GM21825 (cell line): ENCODE measurements around the gene TRIM68.

Experiments used
- ATAC-seq: cut with Tn5 transposase; IDR thresholded peaks from one replicate; pipeline ENCODE4 v1.9.1; 2021; ENCODE audit warnings: mild to moderate bottlenecking, moderate library complexity; ENCODE audit not compliant: unreplicated experiment

Gene TRIM68

DNA sequence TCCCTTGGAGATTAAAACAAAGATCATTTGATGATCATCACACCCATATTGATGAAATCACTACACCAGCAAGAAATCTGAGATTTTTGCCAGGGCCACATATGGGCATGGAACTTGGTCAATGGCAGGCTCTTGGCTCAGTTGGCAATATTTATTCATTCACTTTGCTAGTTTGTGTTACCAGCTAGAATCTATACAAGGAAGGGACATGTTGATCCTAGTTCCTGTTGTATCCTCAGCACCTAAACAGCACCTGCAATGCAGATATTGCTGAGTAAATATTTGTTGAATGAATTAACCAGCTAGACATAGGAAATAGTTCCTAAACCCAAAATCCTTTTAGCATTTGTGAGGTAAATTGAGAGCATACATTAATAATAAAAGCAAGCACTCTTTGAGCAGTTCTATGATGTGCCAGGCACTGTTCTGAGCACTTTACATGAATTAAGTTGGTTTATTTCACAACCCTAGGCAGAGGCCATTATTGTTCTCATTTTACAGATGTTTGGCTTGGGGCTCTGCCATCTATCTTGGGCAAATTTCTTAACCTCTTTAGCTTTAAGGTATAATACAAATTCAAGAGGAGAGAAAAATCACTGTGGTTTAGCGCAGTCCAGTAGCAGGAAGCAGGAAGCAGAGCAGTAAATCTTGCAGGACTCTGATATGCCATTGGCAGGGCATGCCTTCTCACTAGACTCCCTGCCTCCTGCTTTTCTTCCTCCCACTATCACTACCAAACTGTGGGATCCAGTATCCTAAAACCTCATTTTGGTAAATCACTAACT lies 1.6 kb downstream of the TRIM68 start:
- no peak for ATAC-seq

DNA sequence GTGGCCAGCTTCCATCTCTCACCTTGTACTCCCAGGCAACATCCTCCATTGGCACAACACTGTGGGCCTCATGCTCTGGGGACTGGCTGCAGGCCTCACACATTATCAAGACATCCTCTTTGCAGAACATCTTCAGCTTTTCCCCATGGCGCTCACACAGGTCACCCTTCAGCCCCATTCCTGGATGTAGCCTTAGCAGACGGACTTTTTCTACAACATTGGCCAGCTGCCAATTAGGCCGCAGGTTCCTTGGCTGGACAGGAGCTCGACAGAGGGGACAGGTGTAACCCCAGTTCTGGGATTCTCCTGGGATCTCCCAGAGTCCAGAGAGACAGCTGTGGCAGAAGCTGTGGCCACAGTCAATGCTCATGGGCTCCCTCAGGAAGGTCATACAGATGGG lies 3.0 kb downstream of the TRIM68 start:
- ATAC-seq = no peak

DNA sequence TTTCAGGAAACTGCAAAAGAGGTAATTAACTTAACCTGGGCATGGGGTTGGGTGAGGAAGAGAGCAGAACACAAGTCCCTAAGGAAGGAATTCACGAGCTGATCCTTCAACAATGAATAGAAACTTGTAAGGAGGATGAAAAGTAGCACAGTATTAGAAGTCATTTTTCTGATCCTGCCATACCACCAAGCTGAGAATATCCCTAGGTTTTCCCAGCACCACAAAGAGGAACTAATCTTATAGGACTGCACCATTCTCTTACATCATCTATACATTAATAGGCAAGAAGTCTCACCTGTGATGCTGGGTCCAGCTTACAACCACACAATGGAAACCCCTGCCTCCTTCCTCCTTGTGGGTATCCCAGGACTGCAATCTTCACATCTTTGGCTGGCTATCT lies 14.3 kb downstream of the TRIM68 start, which contains the start of gene OR52I1:
TSS of gene OR52I1 (plus strand) at position 301 of the 400 bp plus-strand sequence. CDS start at position 301, 0 bp downstream.
- no peak for ATAC-seq

DNA sequence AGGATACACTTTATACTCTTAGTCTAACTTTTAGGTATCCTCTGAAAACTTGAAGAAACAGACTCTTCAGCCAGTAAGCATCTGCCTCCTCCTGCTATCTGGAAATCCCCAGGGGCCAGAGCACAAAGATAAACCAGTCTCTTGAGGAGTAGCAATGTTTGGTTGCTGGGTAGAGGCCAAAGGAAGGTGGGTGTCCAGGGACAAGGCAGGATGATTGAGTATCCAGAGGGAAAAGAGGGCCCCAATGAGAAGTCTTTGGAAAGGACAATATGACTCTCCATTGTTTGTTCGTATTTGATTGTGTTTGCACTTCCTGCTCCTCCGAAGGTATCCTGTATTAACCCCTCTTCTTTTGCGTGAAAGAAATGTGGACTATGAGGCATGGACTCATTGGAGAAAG lies 19.0 kb downstream of the TRIM68 start:
- no peak for ATAC-seq

DNA sequence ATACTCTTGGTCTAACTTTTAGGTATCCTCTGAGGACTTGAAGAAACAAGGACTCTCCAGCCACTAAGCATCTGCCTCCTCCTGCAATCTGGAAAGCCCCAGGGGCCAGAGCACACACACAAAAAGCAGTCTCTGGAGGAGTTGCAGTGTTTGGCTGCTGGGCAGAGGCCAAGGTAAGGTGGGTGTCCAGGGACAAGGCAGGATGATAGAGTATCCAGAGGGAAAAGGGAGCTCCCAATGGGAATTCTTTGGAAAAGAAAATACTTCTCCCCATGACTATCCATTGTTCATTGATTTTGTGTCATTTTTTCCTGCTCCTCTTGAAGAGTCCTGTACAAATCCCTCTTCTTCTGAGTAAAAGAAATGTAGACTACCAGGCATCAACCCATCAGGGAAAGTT lies 26.6 kb downstream of the TRIM68 start, which contains the start of gene OR52I2:
TSS of gene OR52I2 (plus strand) at position 301 of the 400 bp plus-strand sequence.
- no peak for ATAC-seq

DNA sequence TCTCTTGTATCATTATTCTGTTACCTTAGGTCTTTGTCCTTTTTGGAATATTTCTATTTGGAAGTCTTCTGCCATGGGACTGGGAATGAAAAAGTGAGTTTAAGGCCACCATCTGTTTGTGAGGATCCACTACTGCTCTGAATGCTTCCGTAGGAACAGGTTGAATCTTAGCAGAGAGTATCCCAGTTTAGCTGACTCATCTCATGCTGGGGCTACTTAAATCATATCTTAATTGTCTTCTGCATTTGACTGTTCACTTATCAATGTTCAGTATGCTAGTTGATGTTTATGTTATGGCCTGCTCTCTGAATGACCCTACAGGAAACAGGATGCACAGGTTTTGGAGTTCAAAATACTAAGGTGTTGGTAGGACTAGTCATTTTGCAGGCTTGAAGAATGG lies 27.9 kb downstream of the TRIM68 start:
- ATAC-seq = no peak

DNA sequence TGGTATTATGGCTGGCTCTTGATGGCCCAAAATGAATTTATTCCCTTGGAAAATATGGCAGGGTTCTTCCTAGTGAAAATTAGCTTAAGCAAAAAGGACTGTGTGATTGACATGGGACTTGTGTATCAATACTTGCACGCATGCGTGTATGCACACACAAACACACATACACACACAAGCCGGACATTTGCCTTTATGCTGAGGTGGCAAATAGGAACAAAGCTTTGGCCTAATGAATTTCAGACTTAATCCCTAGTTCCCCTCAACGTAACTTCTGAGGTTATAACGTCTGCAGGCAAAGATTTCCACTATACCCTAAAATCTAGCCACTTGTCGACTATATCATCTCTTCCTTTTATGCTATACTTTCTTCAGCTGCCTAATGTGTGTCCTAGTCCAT lies 29.4 kb downstream of the TRIM68 start:
- no peak for ATAC-seq

DNA sequence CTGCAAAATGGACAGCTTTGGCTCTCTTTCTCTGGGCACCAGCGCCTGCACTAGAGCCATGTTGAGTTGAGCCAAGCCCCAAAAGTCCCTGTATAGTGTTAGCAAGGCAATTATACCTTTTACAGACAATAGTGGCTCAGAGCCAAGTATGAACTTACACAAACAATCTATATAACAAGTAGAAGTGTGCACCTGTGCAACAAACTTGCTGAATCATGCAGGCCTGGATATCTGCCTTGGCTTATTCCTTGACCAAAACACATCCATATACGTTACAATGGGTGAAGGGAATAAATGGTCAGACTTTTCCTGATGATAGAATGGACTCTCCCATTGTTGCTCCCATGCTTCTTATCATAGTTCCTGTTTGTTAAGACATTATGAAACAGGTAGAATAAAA lies 30.3 kb downstream of the TRIM68 start:
- no peak for ATAC-seq

DNA sequence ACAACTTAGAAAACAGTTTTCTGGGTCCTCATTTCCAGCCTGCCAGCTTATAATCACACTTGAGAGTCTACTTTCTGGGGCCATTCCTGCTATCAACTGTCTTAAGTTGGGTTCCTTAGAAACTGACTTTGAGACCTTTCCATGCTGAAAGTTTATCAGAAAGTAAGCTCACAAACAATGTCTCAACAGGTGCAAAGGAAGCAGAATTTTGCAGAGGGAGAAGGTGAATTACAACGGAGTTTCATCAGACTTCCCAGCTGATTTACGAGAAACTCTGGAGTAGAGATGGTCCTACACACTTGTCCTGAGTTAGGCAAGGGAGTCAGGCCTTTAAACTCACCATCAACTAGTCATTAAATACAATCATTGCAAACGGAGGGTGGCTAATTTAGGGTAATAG lies 31.2 kb downstream of the TRIM68 start:
- ATAC-seq = no peak

DNA sequence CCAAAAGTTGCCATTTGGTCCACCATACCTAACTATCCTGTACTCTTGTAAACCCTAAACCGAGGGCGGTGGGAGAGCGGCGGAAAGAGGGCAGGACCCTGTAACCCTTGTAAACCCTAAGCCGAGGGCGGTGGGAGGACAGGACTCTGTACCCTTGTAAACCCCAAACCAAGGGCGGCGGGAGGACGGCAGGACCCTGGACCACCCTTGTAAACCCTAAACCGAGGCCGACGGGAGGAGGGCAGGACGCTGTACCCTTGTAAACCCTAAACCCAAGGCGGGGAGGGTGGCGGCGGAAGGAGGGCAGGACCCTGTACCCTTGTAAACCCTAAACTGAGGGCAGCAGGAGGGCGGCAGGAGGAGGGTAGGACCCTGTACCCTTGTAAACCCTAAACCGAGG lies 39.0 kb downstream of the TRIM68 start:
- ATAC-seq = no peak

DNA sequence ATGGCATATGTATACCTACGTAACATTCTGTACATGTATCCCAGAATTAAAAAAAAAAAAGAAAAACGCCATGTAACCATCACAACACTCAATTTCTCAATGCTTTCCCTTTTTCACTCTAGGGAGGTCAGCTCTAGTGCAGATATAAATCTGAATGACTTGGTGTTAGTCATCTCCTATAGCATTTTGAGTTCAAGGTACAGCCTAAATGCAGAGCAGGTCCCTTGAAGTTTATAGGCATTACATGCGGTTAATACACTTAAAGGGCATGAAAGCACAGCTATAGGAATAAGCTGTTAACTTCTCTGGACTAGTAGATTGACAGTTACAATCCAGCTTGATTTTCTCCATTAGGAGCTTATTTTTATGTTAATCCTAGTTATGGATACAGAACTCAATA lies 42.7 kb downstream of the TRIM68 start:
- ATAC-seq = no peak

DNA sequence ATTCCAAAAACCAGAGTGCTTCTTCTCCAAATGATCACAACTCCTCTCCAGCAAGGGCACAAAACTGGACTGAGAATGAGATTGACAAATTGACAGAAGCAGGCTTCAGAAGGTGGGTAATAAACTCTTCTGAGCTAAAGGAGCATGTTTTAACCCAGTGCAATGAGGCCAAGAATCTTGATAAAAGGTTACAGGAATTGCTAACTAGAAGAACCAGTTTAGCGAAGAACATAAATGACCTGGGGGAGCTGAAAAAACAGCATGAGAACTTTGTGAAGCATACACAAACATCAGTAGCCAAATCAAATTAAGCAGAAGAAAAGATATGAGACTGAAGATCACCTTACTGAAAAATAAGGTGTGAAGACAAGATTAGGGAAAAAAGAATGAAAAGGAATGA lies 47.6 kb downstream of the TRIM68 start:
- no peak for ATAC-seq

DNA sequence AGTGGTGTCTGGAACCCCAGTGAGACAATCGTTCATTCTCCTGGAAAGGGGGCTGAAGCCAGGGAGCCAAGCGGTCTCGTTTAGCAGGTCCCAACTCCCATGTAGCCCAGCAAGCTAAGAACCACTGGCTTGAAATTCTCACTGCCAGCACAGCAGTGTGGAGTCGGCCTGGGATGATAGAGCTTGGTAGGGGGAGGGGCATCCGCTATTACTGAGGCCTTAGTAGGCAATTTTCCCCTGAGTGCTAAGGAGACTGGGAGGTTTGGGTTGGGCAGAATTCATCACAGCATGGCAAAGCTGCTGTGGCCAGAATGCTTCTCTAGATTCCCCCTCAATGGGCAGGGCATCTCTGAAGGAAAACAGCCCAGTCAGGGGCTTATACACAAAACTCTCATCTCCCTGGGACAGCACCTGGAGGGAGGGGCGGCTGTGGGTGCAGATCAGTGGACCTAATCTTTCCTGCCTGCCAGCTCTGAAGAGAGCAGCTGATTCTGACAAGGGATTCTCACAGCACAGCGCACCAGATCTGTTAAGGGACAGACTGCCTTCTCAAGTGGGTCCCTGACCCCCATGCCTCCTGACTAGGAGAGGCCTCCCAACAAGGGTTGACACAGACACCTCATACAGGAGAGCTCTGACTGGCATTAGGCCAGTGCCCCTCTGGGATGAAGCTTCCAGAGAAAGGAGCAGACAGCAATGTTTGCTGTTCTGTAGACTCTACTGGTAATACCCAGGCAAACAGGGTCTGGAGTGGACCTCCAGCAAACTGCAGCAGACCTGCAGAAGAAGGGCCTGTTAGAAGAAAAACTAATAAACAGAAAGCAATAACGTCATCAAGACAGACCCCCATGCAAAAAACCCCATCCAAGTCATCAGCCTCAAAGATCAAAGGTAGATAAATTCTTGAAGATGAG lies 48.2 kb downstream of the TRIM68 start:
- ATAC-seq = no peak

DNA sequence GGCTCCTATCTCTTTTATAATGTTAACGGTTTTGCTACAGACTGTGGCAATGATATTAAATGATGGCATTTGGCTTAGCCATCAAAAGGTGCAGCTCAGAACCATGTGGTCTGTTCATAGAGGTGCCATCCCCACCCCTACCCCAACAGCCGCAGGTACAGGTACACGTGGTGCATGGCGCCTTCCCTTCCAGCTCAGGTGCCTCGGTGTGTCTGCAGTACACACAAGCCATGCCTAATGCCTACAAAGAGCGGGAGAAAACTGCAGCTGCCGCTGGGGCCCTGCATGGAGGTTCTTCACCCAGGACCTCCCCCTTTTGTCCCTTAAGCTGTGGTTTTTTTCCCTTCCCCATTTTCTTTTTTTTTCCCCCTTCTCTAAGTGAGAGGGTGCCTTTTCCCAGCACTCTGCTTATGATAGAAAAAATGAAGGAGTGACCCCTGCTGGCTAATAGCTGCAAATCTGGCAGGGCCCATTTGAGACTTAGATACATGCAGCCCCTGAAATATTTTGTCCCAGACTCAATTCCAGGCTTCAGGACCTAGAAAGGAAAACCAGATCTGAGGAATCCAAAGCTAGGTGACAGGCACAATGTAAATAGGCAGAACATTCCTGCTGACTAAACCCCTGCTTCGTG lies 56.6 kb downstream of the TRIM68 start:
- ATAC-seq = no peak
